Prostate gland (tissue), 2 donors: ENCODE data around the gene C4A.
"Not testable (repeated sequence)": the region's sequence is repeated elsewhere in the genome, so short reads cannot be mapped to it uniquely, and the experiment has no call there.

Source experiments
- POLR2A ChIP-seq: fragments of 450-650 bp; IDR thresholded peaks from one replicate; pipeline ENCODE4 v1.6.1; 2016; ENCODE audit warnings: antibody characterized with exemption, mild to moderate bottlenecking
- POLR2AphosphoS5 ChIP-seq: sonication (generic); formaldehyde crosslinking; IDR thresholded peaks from one replicate; pipeline ENCODE4 v1.6.1; 2017; ENCODE audit warnings: antibody characterized with exemption
- TF ChIP-seq, protein P1 (sequence below), 4 experiments: fragments of 200-600 bp in 2 of 4; fragments of 450-650 bp in 2 of 4; sonication (generic) in 2 of 4; IDR thresholded peaks; 1 replicate in 3 of 4; 2 replicates in 1 of 4; pipeline ENCODE4 v1.5.1; 2016 to 2019; ENCODE audit warnings: antibody characterized with exemption in 4 of 4, mild to moderate bottlenecking in 2 of 4, moderate library complexity in 2 of 4

DNA sequence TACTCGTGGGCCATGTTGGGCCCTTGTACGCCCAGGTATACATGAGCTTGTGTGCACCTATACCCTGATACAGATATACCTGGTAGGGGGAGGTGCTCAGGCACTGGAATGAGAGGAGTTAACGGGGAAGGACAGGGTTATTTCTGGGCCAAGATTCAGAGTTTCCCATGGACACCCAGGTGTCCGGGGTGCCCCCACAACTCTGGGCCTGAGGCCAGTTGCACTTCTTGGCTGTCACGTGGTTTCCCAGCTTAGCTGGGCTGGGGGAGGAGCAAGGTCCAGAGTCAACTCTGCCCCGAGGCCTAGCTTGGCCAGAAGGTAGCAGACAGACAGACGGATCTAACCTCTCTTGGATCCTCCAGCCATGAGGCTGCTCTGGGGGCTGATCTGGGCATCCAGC, at the start of gene C4A:
- TF ChIP-seq, protein P1, sequence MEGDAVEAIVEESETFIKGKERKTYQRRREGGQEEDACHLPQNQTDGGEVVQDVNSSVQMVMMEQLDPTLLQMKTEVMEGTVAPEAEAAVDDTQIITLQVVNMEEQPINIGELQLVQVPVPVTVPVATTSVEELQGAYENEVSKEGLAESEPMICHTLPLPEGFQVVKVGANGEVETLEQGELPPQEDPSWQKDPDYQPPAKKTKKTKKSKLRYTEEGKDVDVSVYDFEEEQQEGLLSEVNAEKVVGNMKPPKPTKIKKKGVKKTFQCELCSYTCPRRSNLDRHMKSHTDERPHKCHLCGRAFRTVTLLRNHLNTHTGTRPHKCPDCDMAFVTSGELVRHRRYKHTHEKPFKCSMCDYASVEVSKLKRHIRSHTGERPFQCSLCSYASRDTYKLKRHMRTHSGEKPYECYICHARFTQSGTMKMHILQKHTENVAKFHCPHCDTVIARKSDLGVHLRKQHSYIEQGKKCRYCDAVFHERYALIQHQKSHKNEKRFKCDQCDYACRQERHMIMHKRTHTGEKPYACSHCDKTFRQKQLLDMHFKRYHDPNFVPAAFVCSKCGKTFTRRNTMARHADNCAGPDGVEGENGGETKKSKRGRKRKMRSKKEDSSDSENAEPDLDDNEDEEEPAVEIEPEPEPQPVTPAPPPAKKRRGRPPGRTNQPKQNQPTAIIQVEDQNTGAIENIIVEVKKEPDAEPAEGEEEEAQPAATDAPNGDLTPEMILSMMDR (IDR thresholded peaks at IDR 0.05), result not testable (repeated sequence)
- TF ChIP-seq POLR2A, POLR2AphosphoS5: not testable (repeated sequence)
